ENCODE measurements around the gene TTLL6.

- TF ChIP-seq, protein P1, sequence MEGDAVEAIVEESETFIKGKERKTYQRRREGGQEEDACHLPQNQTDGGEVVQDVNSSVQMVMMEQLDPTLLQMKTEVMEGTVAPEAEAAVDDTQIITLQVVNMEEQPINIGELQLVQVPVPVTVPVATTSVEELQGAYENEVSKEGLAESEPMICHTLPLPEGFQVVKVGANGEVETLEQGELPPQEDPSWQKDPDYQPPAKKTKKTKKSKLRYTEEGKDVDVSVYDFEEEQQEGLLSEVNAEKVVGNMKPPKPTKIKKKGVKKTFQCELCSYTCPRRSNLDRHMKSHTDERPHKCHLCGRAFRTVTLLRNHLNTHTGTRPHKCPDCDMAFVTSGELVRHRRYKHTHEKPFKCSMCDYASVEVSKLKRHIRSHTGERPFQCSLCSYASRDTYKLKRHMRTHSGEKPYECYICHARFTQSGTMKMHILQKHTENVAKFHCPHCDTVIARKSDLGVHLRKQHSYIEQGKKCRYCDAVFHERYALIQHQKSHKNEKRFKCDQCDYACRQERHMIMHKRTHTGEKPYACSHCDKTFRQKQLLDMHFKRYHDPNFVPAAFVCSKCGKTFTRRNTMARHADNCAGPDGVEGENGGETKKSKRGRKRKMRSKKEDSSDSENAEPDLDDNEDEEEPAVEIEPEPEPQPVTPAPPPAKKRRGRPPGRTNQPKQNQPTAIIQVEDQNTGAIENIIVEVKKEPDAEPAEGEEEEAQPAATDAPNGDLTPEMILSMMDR (conservative IDR thresholded peaks at IDR 0.05; ENCODE audit: low read depth, low read length), result no peak
- no peak for TF ChIP-seq POLR2A (IDR thresholded peaks at IDR 0.05; ENCODE audit: low read depth, low read length)
Observed at GRCh38 chr17:48717367-48718226, 99.4 kb downstream of the TTLL6 start.
